Caco-2 (cell line): ENCODE measurements around the gene PHPT1. TPM values are rescaled to one million over a fixed set of nuclear protein-coding genes. Genes with fewer than 3 reads are reported as not detected.

ENCODE experiments used
- BruUV-seq: library from RNA; stranded (reverse); fragments of 400-500 nt; replicated peaks from 2 replicates; lab custom pipeline; 2021; lab: Mats Ljungman, UMichigan
- CTCF ChIA-PET: fragments of 300-600 bp; sonication (Branson Sonifier 250); formaldehyde crosslinking; loops from one replicate; lab custom pipeline; 2022; ENCODE audit warnings: antibody characterized with exemption; lab: Charles Lee
- POLR2A ChIA-PET: fragments of 300-600 bp; sonication (Branson Sonifier 250); formaldehyde crosslinking; loops from one replicate; lab custom pipeline; 2022; ENCODE audit warnings: antibody characterized with exemption; lab: Charles Lee
- DNase-seq, 2 experiments: peaks; one replicate each; pipeline versions ENCODE4 v3.0.0 to v3.0.0-alpha.2; 2020 to 2022
- H3K27me3 ChIP-seq: replicated peaks from 2 replicates; pipeline ENCODE4 v1.6.0; 2011; ENCODE audit warnings: low read length; ENCODE audit not compliant: control insufficient read depth, insufficient read depth
- H3K36me3 ChIP-seq: 2 replicates; pipeline ENCODE4 v1.5.1; 2011; ENCODE audit warnings: low read length; ENCODE audit not compliant: control insufficient read depth, insufficient read depth
- H3K4me1 ChIP-seq: fragments of 250-450 bp; sonication (Bioruptor Pico); 2 replicates; pipeline ENCODE4 v1.5.1; 2020; ENCODE audit warnings: mild to moderate bottlenecking
- H3K4me3 ChIP-seq: 2 replicates; pipeline ENCODE4 v1.5.1; 2011; ENCODE audit warnings: low read depth, mild to moderate bottlenecking, control low read depth, low read length
- H3K9me3 ChIP-seq: fragments of 250-450 bp; sonication (Bioruptor Pico); 2 replicates; pipeline ENCODE4 v1.5.1; 2020; ENCODE audit warnings: mild to moderate bottlenecking, moderate library complexity
- H3K27ac Mint-ChIP-seq: one replicate; pipeline ENCODE4 v1.8.0; 2022; ENCODE audit warnings: mixed read lengths; ENCODE audit not compliant: unreplicated experiment
- H3K27me3 Mint-ChIP-seq: one replicate; pipeline ENCODE4 v1.8.0; 2022; ENCODE audit warnings: mixed read lengths; ENCODE audit not compliant: insufficient read depth, unreplicated experiment
- H3K36me3 Mint-ChIP-seq: one replicate; pipeline ENCODE4 v1.8.0; 2022; ENCODE audit warnings: mild to moderate bottlenecking, mixed read lengths; ENCODE audit not compliant: insufficient read depth, unreplicated experiment
- H3K4me1 Mint-ChIP-seq: one replicate; pipeline ENCODE4 v1.8.0; 2022; ENCODE audit warnings: low read depth, mixed read lengths; ENCODE audit not compliant: unreplicated experiment
- H3K4me3 Mint-ChIP-seq: one replicate; pipeline ENCODE4 v1.8.0; 2022; ENCODE audit warnings: mild to moderate bottlenecking, moderate library complexity, mixed read lengths; ENCODE audit not compliant: unreplicated experiment
- H3K9me3 Mint-ChIP-seq: one replicate; pipeline ENCODE4 v1.8.0; 2022; ENCODE audit warnings: mixed read lengths; ENCODE audit not compliant: unreplicated experiment
- CTCF ChIP-seq, 2 experiments: fragments of 200-600 bp in 1 of 2; IDR thresholded peaks; 1 replicate in 1 of 2; 2 replicates in 1 of 2; pipeline versions ENCODE4 v1.5.1 to v1.8.0; 2011 to 2022; ENCODE audit warnings: antibody characterized with exemption in 1 of 2, control low read depth in 1 of 2, inconsistent platforms in 1 of 2, low read depth in 1 of 2, low read length in 1 of 2, mild to moderate bottlenecking in 1 of 2, moderate library complexity in 1 of 2; ENCODE audit not compliant: insufficient read depth in 1 of 2, severe bottlenecking in 1 of 2, unreplicated experiment in 1 of 2
- intact Hi-C: fragments of 100-400 bp; cut with micrococcal nuclease; formaldehyde crosslinking; loops from one replicate; pipeline ENCODE4 v1.10.0; 2022; ENCODE audit not compliant: unreplicated experiment
- total RNA-seq: library from RNA; stranded (reverse); gene quantifications from 2 replicates; pipeline ENCODE4 v1.2.3, GENCODE V29; 2022

The PHPT1 gene
- total RNA-seq, 1 experiment from 2014 or later = 105 TPM

- Histone ChIP-seq H3K4me3 (no peak overlapping the region), H3K4me1 (peaks cover 10% of the 10 kb centered on the region), H3K36me3 (0 out of 2 replicates have a peak, but pooled peaks cover 1% of the 10 kb centered on the region), H3K27me3 (no peaks in the 10 kb centered on the region), H3K9me3 (no peaks in the 10 kb centered on the region)
- ChIA-PET POLR2A (no interaction called here), CTCF (no interaction called here)
- Mint-ChIP-seq H3K4me3 (no peak overlapping the region), H3K36me3 (peaks cover 80% of the 10 kb centered on the region), H3K4me1 (no peaks in the 10 kb centered on the region), H3K27ac (no peak overlapping the region), H3K9me3 (no peaks in the 10 kb centered on the region), H3K27me3 (no peaks in the 10 kb centered on the region)
- no TSS peak for BruUV-seq
- peak in 1 of 2 experiments; percentile 38 for DNase-seq
- TF ChIP-seq CTCF (IDR thresholded peaks at IDR 0.05; ENCODE audit: insufficient read depth in 1 of 2, low read depth in 1 of 2, low read length in 1 of 2, severe bottlenecking in 1 of 2, unreplicated experiment in 1 of 2) = no peak
- intact Hi-C loops = no loop called here
These were observed 7.4 kb downstream of the PHPT1 start for GRCh38 chr9:136856541-136857141.

GRCh38 chr9:136857166-136857565 is 8.0 kb downstream of the PHPT1 start:
- CTCF ChIA-PET = no interaction called here
- Histone ChIP-seq H3K9me3 (no peaks in the 10 kb centered on the region), H3K36me3 (0 out of 2 replicates have a peak, but pooled peaks cover 1% of the 10 kb centered on the region), H3K4me3 (no peak overlapping the region), H3K27me3 (no peaks in the 10 kb centered on the region), H3K4me1 (peaks cover 10% of the 10 kb centered on the region)
- DNase-seq = no peak
- H3K9me3 Mint-ChIP-seq = no peaks in the 10 kb centered on the region
- peaks cover 82% of the 10 kb centered on the region for H3K36me3 Mint-ChIP-seq
- no peaks in the 10 kb centered on the region for H3K4me1 Mint-ChIP-seq
- intact Hi-C loops = no loop called here
- no peaks in the 10 kb centered on the region for H3K27me3 Mint-ChIP-seq
- TF ChIP-seq CTCF (IDR thresholded peaks at IDR 0.05; ENCODE audit: insufficient read depth in 1 of 2, low read depth in 1 of 2, low read length in 1 of 2, severe bottlenecking in 1 of 2, unreplicated experiment in 1 of 2) = no peak
- POLR2A ChIA-PET = no interaction called here
- H3K27ac Mint-ChIP-seq = peak overlapping the region; percentile 16
- BruUV-seq = no TSS peak
- no peak overlapping the region for H3K4me3 Mint-ChIP-seq

- peaks cover 10% of the 10 kb centered on the region for H3K4me1 ChIP-seq
- Mint-ChIP-seq H3K27ac (peak overlapping the region; percentile 16), H3K27me3 (no peaks in the 10 kb centered on the region), H3K36me3 (peaks cover 82% of the 10 kb centered on the region), H3K4me1 (no peaks in the 10 kb centered on the region), H3K9me3 (no peaks in the 10 kb centered on the region), H3K4me3 (no peak overlapping the region)
- DNase-seq = peak in 1 of 2 experiments; percentile 37
- POLR2A ChIA-PET = no interaction called here
- BruUV-seq = no TSS peak
- no peak overlapping the region for H3K4me3 ChIP-seq
- H3K9me3 ChIP-seq = no peaks in the 10 kb centered on the region
- CTCF ChIA-PET = no interaction called here
- no peak for TF ChIP-seq CTCF (IDR thresholded peaks at IDR 0.05; ENCODE audit: insufficient read depth in 1 of 2, low read depth in 1 of 2, low read length in 1 of 2, severe bottlenecking in 1 of 2, unreplicated experiment in 1 of 2)
- H3K36me3 ChIP-seq = peaks cover 1% of the 10 kb centered on the region; the same call in 1 of the 2 replicates
- H3K27me3 ChIP-seq = no peaks in the 10 kb centered on the region
- intact Hi-C loops = no loop called here
These were observed 8.6 kb downstream of the PHPT1 start for GRCh38 chr9:136857581-136858412.
